GM06990 (cell line): ENCODE measurements around the gene ERCC8.

Source experiments
- DNase-seq: peaks from one replicate; pipeline ENCODE4 v3.0.0-alpha.2; 2011; ENCODE audit not compliant: insufficient read length; ENCODE audit errors: extremely low read depth
- H3K27me3 ChIP-seq: replicated peaks from 2 replicates; pipeline ENCODE4 v1.6.0; 2011; ENCODE audit warnings: low read length; ENCODE audit not compliant: control insufficient read depth, insufficient read depth
- H3K36me3 ChIP-seq: 2 replicates; pipeline ENCODE4 v1.5.1; 2011; ENCODE audit warnings: low read length; ENCODE audit not compliant: control insufficient read depth, insufficient read depth
- H3K4me3 ChIP-seq: replicated peaks from 2 replicates; pipeline ENCODE4 v1.5.1; 2011; ENCODE audit warnings: low read depth, mild to moderate bottlenecking, control low read depth, low read length
- TF ChIP-seq, protein P1 (sequence below): IDR thresholded peaks from 2 replicates; pipeline ENCODE4 v1.5.1; 2011; ENCODE audit warnings: low read length, control low read depth, mild to moderate bottlenecking, inconsistent platforms; ENCODE audit not compliant: insufficient read depth, poor library complexity, severe bottlenecking

ERCC8 gene

GRCh38 chr5:60833520-60833919 lies 111.3 kb downstream of the ERCC8 start:
- H3K4me3 ChIP-seq, result no peak overlapping the region
- H3K27me3 ChIP-seq, result no peaks in the 10 kb centered on the region; the same call in 1 of the 2 replicates
- no peak for DNase-seq
- TF ChIP-seq, protein P1, sequence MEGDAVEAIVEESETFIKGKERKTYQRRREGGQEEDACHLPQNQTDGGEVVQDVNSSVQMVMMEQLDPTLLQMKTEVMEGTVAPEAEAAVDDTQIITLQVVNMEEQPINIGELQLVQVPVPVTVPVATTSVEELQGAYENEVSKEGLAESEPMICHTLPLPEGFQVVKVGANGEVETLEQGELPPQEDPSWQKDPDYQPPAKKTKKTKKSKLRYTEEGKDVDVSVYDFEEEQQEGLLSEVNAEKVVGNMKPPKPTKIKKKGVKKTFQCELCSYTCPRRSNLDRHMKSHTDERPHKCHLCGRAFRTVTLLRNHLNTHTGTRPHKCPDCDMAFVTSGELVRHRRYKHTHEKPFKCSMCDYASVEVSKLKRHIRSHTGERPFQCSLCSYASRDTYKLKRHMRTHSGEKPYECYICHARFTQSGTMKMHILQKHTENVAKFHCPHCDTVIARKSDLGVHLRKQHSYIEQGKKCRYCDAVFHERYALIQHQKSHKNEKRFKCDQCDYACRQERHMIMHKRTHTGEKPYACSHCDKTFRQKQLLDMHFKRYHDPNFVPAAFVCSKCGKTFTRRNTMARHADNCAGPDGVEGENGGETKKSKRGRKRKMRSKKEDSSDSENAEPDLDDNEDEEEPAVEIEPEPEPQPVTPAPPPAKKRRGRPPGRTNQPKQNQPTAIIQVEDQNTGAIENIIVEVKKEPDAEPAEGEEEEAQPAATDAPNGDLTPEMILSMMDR, result no peak
- no peaks in the 10 kb centered on the region for H3K36me3 ChIP-seq

GRCh38 chr5:60830581-60831127 lies 114.2 kb downstream of the ERCC8 start:
- no peaks in the 10 kb centered on the region for H3K27me3 ChIP-seq
- H3K36me3 ChIP-seq, result no peaks in the 10 kb centered on the region
- peak; percentile 6 for DNase-seq
- TF ChIP-seq, protein P1, result no peak
- H3K4me3 ChIP-seq, result no peak overlapping the region

GRCh38 chr5:60829490-60830266 lies 115.2 kb downstream of the ERCC8 start:
- Histone ChIP-seq H3K27me3 (no peaks in the 10 kb centered on the region), H3K36me3 (no peaks in the 10 kb centered on the region), H3K4me3 (no peak overlapping the region)
- TF ChIP-seq, protein P1, result no peak
- peak; percentile 13 for DNase-seq

DNA sequence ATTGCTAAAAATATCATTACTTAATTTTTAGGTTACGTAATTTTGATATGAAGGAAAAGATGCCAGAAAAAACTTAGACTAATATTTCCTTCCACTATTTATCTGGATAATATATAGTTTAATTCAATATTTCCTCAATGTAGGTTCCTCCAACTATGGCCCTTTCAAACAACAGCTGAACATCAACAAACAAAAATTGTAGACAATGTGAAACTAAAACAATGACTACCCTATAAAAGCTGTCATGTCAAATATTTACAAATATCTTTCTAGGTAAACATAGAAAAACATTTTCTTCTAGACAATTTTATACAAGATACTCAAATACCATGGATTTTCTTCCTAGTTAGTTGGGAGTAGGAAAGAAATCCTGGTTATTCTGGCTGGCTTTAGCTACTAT lies 117.7 kb downstream of the ERCC8 start:
- no peaks in the 10 kb centered on the region for H3K27me3 ChIP-seq
- no peak overlapping the region for H3K4me3 ChIP-seq
- no peak for DNase-seq
- H3K36me3 ChIP-seq, result no peaks in the 10 kb centered on the region
- TF ChIP-seq, protein P1, result no peak

DNA sequence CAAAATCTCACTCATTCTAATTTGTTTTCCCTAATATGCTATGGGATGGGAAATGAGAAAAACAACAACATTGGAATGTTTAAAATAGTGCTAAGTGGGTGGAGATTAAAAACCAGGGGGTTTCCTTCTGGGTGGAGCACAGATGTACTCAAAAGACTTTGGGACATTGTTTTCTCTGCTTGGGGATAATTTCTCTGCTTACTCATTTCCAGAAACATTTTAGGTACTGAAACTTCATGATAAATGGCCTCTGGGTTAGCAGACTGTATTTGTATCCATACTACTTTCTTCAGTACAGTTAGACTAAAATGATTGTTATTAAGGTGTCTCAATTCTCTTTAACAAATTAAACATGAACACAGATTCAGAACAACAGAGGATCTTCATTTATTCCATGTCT lies 118.2 kb downstream of the ERCC8 start:
- TF ChIP-seq, protein P1, result no peak
- Histone ChIP-seq H3K27me3 (no peaks in the 10 kb centered on the region), H3K4me3 (no peak overlapping the region), H3K36me3 (no peaks in the 10 kb centered on the region)
- peak; percentile 65 for DNase-seq
